Measurements from ENCODE around the gene BARD1. TPM values are rescaled to one million over a fixed set of nuclear protein-coding genes. Genes with fewer than 3 reads are reported as not detected.

Gene BARD1
- total and polyA plus RNA-seq, 2 experiments from 2014 or later: 7.7 to 11.8 TPM

GRCh38 chr2:214753455-214753854, 56.0 kb downstream of the BARD1 start:
- Histone ChIP-seq H2AFZ (no peak overlapping the region), H3K27me3 (replicated peaks; ENCODE audit: insufficient read depth) (no peaks in the 10 kb centered on the region), H3K4me1 (ENCODE audit: insufficient read depth) (no peaks in the 10 kb centered on the region), H3K9me3 (ENCODE audit: low read depth) (no peaks in the 10 kb centered on the region), H3K4me3 (no peak overlapping the region), H4K20me1 (ENCODE audit: insufficient read depth) (no peaks in the 10 kb centered on the region), H3F3A (ENCODE audit: insufficient read depth) (no peaks in the 10 kb centered on the region), H3K9me2 (ENCODE audit: insufficient read depth) (no peaks in the 10 kb centered on the region), H3K9ac (no peak overlapping the region), H3K36me3 (ENCODE audit: low read depth) (no peaks in the 10 kb centered on the region), H3K79me2 (ENCODE audit: insufficient read depth) (no peaks in the 10 kb centered on the region), H3K4me2 (ENCODE audit: unreplicated experiment) (no peak overlapping the region), H3K27ac (no peak overlapping the region)
- in situ Hi-C loops (cut with MboI): no loop called here
- 69 to 74% methylated on average over 2 of the region's 2 CpGs for WGBS, 2 experiments (ENCODE audit: low coverage in 1 of 2, low lambda C conversion rate in 2 of 2, missing lambda C conversion rate in 2 of 2)
- TF ChIP-seq EZH2phosphoT487 (IDR thresholded peaks at IDR 0.05; ENCODE audit: insufficient read depth, low read depth) (no peak), EZH2 (IDR thresholded peaks at IDR 0.05; ENCODE audit: insufficient read depth, poor library complexity, severe bottlenecking) (no peak)
- DNase-seq: no peak

- Histone ChIP-seq H3K4me2 (ENCODE audit: unreplicated experiment) (no peak overlapping the region), H3K36me3 (ENCODE audit: low read depth) (no peaks in the 10 kb centered on the region), H3K27ac (no peak overlapping the region), H3K4me3 (no peak overlapping the region), H3K27me3 (replicated peaks; ENCODE audit: insufficient read depth) (no peaks in the 10 kb centered on the region), H3F3A (ENCODE audit: insufficient read depth) (no peaks in the 10 kb centered on the region), H3K4me1 (ENCODE audit: insufficient read depth) (no peaks in the 10 kb centered on the region), H3K9me2 (ENCODE audit: insufficient read depth) (no peaks in the 10 kb centered on the region), H3K9me3 (ENCODE audit: low read depth) (no peaks in the 10 kb centered on the region), H3K79me2 (ENCODE audit: insufficient read depth) (no peaks in the 10 kb centered on the region), H3K9ac (no peak overlapping the region), H4K20me1 (ENCODE audit: insufficient read depth) (no peaks in the 10 kb centered on the region), H2AFZ (no peak overlapping the region)
- WGBS, 2 experiments (ENCODE audit: low coverage in 1 of 2, low lambda C conversion rate in 2 of 2, missing lambda C conversion rate in 2 of 2): 90 to 99% methylated on average over 2 of the region's 2 CpGs
- no peak for DNase-seq
- TF ChIP-seq EZH2 (IDR thresholded peaks at IDR 0.05; ENCODE audit: insufficient read depth, poor library complexity, severe bottlenecking) (no peak), EZH2phosphoT487 (IDR thresholded peaks at IDR 0.05; ENCODE audit: insufficient read depth, low read depth) (no peak)
- in situ Hi-C loops (cut with MboI): no loop called here
These were observed 59.0 kb downstream of the BARD1 start for GRCh38 chr2:214750529-214750928.

GRCh38 chr2:214747992-214748391, 61.5 kb downstream of the BARD1 start:
- no peaks in the 10 kb centered on the region for H3K79me2 ChIP-seq (ENCODE audit: insufficient read depth)
- in situ Hi-C loops (cut with MboI): no loop called here
- H3K4me2 ChIP-seq (ENCODE audit: unreplicated experiment): no peak overlapping the region
- H2AFZ ChIP-seq: no peak overlapping the region
- no peaks in the 10 kb centered on the region for H3K9me2 ChIP-seq (ENCODE audit: insufficient read depth)
- no peak overlapping the region for H3K4me3 ChIP-seq
- no peaks in the 10 kb centered on the region for H3K4me1 ChIP-seq (ENCODE audit: insufficient read depth)
- no peaks in the 10 kb centered on the region for H3F3A ChIP-seq (ENCODE audit: insufficient read depth)
- TF ChIP-seq EZH2 (IDR thresholded peaks at IDR 0.05; ENCODE audit: insufficient read depth, poor library complexity, severe bottlenecking): no peak
- no peak for TF ChIP-seq EZH2phosphoT487 (IDR thresholded peaks at IDR 0.05; ENCODE audit: insufficient read depth, low read depth)
- H3K9me3 ChIP-seq (ENCODE audit: low read depth): no peaks in the 10 kb centered on the region
- no peaks in the 10 kb centered on the region for H4K20me1 ChIP-seq (ENCODE audit: insufficient read depth)
- H3K27ac ChIP-seq: no peak overlapping the region
- peaks cover 4% of the 10 kb centered on the region; the same call in 1 of the 2 replicates for H3K36me3 ChIP-seq (ENCODE audit: low read depth)
- no peak for DNase-seq
- H3K9ac ChIP-seq: no peak overlapping the region
- no peaks in the 10 kb centered on the region for H3K27me3 ChIP-seq (replicated peaks; ENCODE audit: insufficient read depth)

GRCh38 chr2:214742119-214742518, 67.4 kb downstream of the BARD1 start:
- in situ Hi-C loops (cut with MboI): no loop called here
- no peak for DNase-seq
- Histone ChIP-seq H3K27me3 (replicated peaks; ENCODE audit: insufficient read depth) (no peaks in the 10 kb centered on the region), H3K4me1 (ENCODE audit: insufficient read depth) (no peaks in the 10 kb centered on the region), H2AFZ (no peak overlapping the region), H3F3A (ENCODE audit: insufficient read depth) (no peaks in the 10 kb centered on the region), H3K79me2 (ENCODE audit: insufficient read depth) (no peaks in the 10 kb centered on the region), H3K4me3 (no peak overlapping the region), H3K36me3 (ENCODE audit: low read depth) (peaks cover 4% of the 10 kb centered on the region; the same call in 1 of the 2 replicates), H3K4me2 (ENCODE audit: unreplicated experiment) (no peak overlapping the region), H3K27ac (no peak overlapping the region), H4K20me1 (ENCODE audit: insufficient read depth) (no peaks in the 10 kb centered on the region), H3K9me2 (ENCODE audit: insufficient read depth) (no peaks in the 10 kb centered on the region), H3K9ac (no peak overlapping the region), H3K9me3 (ENCODE audit: low read depth) (no peaks in the 10 kb centered on the region)
- TF ChIP-seq EZH2 (IDR thresholded peaks at IDR 0.05; ENCODE audit: insufficient read depth, poor library complexity, severe bottlenecking) (no peak), EZH2phosphoT487 (IDR thresholded peaks at IDR 0.05; ENCODE audit: insufficient read depth, low read depth) (no peak)
- WGBS, 2 experiments (ENCODE audit: low coverage in 1 of 2, low lambda C conversion rate in 2 of 2, missing lambda C conversion rate in 2 of 2): 92 to 100% methylated on average over 1 of the region's 1 CpG

GRCh38 chr2:214740867-214741395, 68.6 kb downstream of the BARD1 start:
- Histone ChIP-seq H4K20me1 (ENCODE audit: insufficient read depth) (no peaks in the 10 kb centered on the region), H3K9me3 (ENCODE audit: low read depth) (no peaks in the 10 kb centered on the region), H3K36me3 (ENCODE audit: low read depth) (peaks cover 4% of the 10 kb centered on the region; the same call in 1 of the 2 replicates), H3K27me3 (replicated peaks; ENCODE audit: insufficient read depth) (no peaks in the 10 kb centered on the region), H3K4me1 (ENCODE audit: insufficient read depth) (no peaks in the 10 kb centered on the region), H3F3A (ENCODE audit: insufficient read depth) (no peaks in the 10 kb centered on the region), H3K79me2 (ENCODE audit: insufficient read depth) (no peaks in the 10 kb centered on the region), H3K4me2 (ENCODE audit: unreplicated experiment) (no peak overlapping the region), H2AFZ (no peak overlapping the region), H3K4me3 (no peak overlapping the region), H3K27ac (no peak overlapping the region), H3K9ac (no peak overlapping the region), H3K9me2 (ENCODE audit: insufficient read depth) (no peaks in the 10 kb centered on the region)
- WGBS, 2 experiments (ENCODE audit: low coverage in 1 of 2, low lambda C conversion rate in 2 of 2, missing lambda C conversion rate in 2 of 2): 58 to 62% methylated on average over 1 of the region's 1 CpG
- no peak for DNase-seq
- in situ Hi-C loops (cut with MboI): no loop called here
- no peak for TF ChIP-seq EZH2 (IDR thresholded peaks at IDR 0.05; ENCODE audit: insufficient read depth, poor library complexity, severe bottlenecking)
- no peak for TF ChIP-seq EZH2phosphoT487 (IDR thresholded peaks at IDR 0.05; ENCODE audit: insufficient read depth, low read depth)
